ENCODE results near the gene CCDC51. TPM values are rescaled to one million over a fixed set of nuclear protein-coding genes. Genes with fewer than 3 reads are reported as not detected.

CCDC51 gene
- total and polyA plus RNA-seq, 2 experiments from 2014 or later, result 20.8 to 24.1 TPM

DNA sequence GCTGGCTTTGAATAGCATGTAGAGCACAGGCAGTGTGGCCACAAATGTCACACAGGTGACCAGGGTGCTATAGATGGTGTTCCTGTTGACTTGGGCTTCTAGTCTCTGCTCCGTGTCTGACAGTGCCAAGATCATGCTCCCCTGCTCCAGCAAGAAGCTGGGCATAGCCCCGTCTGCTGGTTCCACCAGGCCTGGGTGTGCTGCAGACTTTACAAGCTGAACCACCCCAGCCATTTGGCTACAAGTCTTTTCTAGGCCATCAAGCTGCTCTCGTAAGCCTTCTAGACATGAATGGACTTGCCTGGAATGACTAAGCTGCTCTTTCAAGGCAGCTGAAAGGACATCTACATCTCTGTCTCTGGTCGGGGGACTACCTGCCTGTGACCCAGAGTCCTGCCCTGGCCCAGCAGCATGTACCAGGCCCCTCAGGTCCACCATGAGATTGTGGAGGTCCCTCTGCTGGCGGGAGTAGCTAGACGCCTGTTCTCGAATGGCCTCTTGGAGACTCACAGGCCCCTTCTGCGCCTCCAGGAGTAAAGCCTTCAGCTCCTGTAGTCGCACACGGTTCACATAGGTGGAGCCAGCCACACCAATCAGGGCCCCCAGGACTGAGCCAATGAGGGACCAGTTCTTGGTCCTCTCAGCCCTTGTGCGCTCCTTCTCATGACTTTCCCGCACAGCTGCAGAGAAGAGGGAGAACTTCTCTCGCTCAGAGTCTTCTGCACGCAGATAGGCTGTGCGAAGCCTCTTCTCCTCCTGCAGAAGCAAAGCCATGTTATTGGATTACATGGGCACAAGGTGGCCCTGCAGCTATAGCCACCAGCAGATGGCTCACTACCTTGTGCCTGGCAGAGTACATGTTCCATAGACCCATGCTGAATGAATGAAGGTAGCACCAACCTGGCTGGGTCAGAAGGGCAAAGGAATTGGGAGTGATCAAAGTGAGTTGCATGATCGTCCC, 7.2 kb downstream of the CCDC51 start:
- Mint-ChIP-seq H3K4me1 (peaks cover 36% of the 10 kb centered on the region), H3K4me3 (no peak overlapping the region; the same call in 2 of the 3 replicates), H3K27me3 (ENCODE audit: insufficient read depth, low read depth, poor library complexity) (peaks cover 9% of the 10 kb centered on the region), H3K36me3 (ENCODE audit: low read depth) (peaks cover 41% of the 10 kb centered on the region), H3K27ac (peak overlapping the region; percentile 90), H3K9me3 (no peaks in the 10 kb centered on the region)
- Histone ChIP-seq H2AFZ (no peak overlapping the region), H4K20me1 (replicated peaks; ENCODE audit: insufficient read depth) (no peaks in the 10 kb centered on the region; the same call in 1 of the 2 replicates), H3K36me3 (ENCODE audit: insufficient read depth) (peaks cover 10% of the 10 kb centered on the region), H3K27ac (ENCODE audit: low read depth) (peak overlapping the region; percentile 59; the same call in 1 of the 2 replicates), H3K4me1 (ENCODE audit: insufficient read depth) (peaks cover 23% of the 10 kb centered on the region), H3K9me2 (ENCODE audit: insufficient read depth) (no peaks in the 10 kb centered on the region), H3K79me2 (replicated peaks; ENCODE audit: insufficient read depth) (peaks cover 29% of the 10 kb centered on the region), H3F3A (replicated peaks; ENCODE audit: low read depth) (peaks cover 39% of the 10 kb centered on the region), H3K4me2 (no peak overlapping the region), H3K4me3 (no peak overlapping the region), H3K27me3 (ENCODE audit: insufficient read depth) (no peaks in the 10 kb centered on the region)
- no peak for TF ChIP-seq NANOG (IDR thresholded peaks at IDR 0.05; ENCODE audit: borderline replicate concordance)
- TF ChIP-seq, protein P1, sequence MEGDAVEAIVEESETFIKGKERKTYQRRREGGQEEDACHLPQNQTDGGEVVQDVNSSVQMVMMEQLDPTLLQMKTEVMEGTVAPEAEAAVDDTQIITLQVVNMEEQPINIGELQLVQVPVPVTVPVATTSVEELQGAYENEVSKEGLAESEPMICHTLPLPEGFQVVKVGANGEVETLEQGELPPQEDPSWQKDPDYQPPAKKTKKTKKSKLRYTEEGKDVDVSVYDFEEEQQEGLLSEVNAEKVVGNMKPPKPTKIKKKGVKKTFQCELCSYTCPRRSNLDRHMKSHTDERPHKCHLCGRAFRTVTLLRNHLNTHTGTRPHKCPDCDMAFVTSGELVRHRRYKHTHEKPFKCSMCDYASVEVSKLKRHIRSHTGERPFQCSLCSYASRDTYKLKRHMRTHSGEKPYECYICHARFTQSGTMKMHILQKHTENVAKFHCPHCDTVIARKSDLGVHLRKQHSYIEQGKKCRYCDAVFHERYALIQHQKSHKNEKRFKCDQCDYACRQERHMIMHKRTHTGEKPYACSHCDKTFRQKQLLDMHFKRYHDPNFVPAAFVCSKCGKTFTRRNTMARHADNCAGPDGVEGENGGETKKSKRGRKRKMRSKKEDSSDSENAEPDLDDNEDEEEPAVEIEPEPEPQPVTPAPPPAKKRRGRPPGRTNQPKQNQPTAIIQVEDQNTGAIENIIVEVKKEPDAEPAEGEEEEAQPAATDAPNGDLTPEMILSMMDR (conservative IDR thresholded peaks at IDR 0.05; ENCODE audit: low read depth in 2 of 2), result peak; percentile 48 to 68
- TF ChIP-seq EZH2phosphoT487 (IDR thresholded peaks at IDR 0.05; ENCODE audit: unreplicated experiment), result no peak
- TF ChIP-seq ZNF114 (CRISPR knock-in tag; IDR thresholded peaks at IDR 0.05), result no peak
- ATAC-seq, result peak; percentile 38
- peak; percentile 92 for DNase-seq (ENCODE audit: low spot score)

DNA sequence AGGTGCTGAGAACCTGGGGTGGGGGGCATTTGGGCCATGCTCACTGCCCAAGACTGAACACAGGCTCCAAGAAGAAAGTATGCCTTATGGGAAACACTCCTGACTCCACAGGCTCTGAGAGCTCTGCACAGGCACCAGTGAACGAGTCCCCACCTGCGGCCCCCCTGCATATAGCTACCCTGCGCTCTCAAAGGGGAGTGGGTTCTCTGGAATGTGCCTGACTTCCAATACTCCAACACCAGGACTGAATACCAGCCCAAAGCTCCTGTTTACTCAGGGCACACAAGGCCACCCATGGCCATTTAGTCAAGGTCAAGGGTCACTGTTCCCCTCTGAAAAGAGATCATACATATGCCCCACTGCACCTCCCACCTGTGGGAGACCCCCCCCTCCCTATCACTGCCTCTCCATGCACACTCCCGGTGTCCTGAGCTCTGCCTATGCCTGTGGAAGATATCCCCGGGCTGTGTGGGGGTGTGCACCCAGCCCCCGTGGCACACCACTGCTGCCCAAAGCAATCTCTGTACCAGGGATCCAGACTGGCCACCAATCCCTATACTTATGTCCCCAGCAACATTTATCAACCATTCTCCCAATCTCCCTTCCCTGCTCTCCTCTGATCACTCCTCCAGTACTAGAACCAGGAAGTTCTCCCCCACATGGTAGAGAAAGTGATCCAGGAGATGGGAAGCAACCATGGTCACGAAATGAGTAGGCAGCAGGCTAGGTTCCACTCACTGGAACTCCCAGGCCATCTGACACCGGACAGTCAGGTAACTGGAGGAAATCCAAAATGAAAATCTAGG, 8.5 kb downstream of the CCDC51 start:
- Histone ChIP-seq H2AFZ (no peak overlapping the region), H3K4me1 (ENCODE audit: insufficient read depth) (peaks cover 35% of the 10 kb centered on the region), H3K27ac (ENCODE audit: low read depth) (peak overlapping the region; percentile 99), H3K9me2 (ENCODE audit: insufficient read depth) (no peaks in the 10 kb centered on the region), H3K4me3 (peak overlapping the region; percentile 84; the same call in 1 of the 2 replicates), H3K79me2 (replicated peaks; ENCODE audit: insufficient read depth) (peaks cover 41% of the 10 kb centered on the region), H3K36me3 (ENCODE audit: insufficient read depth) (peaks cover 10% of the 10 kb centered on the region), H3K4me2 (peak overlapping the region; percentile 86; the same call in 1 of the 2 replicates), H4K20me1 (replicated peaks; ENCODE audit: insufficient read depth) (peaks cover 7% of the 10 kb centered on the region), H3K27me3 (ENCODE audit: insufficient read depth) (no peaks in the 10 kb centered on the region), H3F3A (replicated peaks; ENCODE audit: low read depth) (peaks cover 39% of the 10 kb centered on the region)
- no peak for ATAC-seq
- Mint-ChIP-seq H3K36me3 (ENCODE audit: low read depth) (peaks cover 45% of the 10 kb centered on the region), H3K27me3 (ENCODE audit: insufficient read depth, low read depth, poor library complexity) (peaks cover 13% of the 10 kb centered on the region), H3K4me1 (peaks cover 46% of the 10 kb centered on the region), H3K9me3 (peaks cover 3% of the 10 kb centered on the region; the same call in 1 of the 3 replicates), H3K4me3 (peak overlapping the region; percentile 88), H3K27ac (peak overlapping the region; percentile 97)
- DNase-seq (ENCODE audit: low spot score), result no peak
- TF ChIP-seq, protein P1 (conservative IDR thresholded peaks at IDR 0.05; ENCODE audit: low read depth in 2 of 2), result no peak
- no peak for TF ChIP-seq STAT1 (IDR thresholded peaks at IDR 0.05; ENCODE audit: unreplicated experiment)
- TF ChIP-seq, protein P2, sequence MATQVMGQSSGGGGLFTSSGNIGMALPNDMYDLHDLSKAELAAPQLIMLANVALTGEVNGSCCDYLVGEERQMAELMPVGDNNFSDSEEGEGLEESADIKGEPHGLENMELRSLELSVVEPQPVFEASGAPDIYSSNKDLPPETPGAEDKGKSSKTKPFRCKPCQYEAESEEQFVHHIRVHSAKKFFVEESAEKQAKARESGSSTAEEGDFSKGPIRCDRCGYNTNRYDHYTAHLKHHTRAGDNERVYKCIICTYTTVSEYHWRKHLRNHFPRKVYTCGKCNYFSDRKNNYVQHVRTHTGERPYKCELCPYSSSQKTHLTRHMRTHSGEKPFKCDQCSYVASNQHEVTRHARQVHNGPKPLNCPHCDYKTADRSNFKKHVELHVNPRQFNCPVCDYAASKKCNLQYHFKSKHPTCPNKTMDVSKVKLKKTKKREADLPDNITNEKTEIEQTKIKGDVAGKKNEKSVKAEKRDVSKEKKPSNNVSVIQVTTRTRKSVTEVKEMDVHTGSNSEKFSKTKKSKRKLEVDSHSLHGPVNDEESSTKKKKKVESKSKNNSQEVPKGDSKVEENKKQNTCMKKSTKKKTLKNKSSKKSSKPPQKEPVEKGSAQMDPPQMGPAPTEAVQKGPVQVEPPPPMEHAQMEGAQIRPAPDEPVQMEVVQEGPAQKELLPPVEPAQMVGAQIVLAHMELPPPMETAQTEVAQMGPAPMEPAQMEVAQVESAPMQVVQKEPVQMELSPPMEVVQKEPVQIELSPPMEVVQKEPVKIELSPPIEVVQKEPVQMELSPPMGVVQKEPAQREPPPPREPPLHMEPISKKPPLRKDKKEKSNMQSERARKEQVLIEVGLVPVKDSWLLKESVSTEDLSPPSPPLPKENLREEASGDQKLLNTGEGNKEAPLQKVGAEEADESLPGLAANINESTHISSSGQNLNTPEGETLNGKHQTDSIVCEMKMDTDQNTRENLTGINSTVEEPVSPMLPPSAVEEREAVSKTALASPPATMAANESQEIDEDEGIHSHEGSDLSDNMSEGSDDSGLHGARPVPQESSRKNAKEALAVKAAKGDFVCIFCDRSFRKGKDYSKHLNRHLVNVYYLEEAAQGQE (IDR thresholded peaks at IDR 0.05; ENCODE audit: unreplicated experiment), result no peak
- no peak for TF ChIP-seq CREB1 (CRISPR knock-in tag; IDR thresholded peaks at IDR 0.05; ENCODE audit: low read depth)

Measured in GM23338 (cell line).